HL-60 (cell line): Measurements from ENCODE around the gene JAG1.

ENCODE experiments used
- DNase-seq, 2 experiments: peaks; one replicate each; pipeline ENCODE4 v3.0.0-alpha.2; 2010 to 2020; ENCODE audit warnings: low read depth in 1 of 2, low spot score in 1 of 2
- H3K27ac ChIP-seq: fragments of 250-450 bp; sonication (Bioruptor Pico); replicated peaks from 2 replicates; pipeline ENCODE4 v1.5.1; 2020; ENCODE audit warnings: mild to moderate bottlenecking, moderate library complexity
- H3K27me3 ChIP-seq: fragments of 250-450 bp; sonication (Bioruptor Pico); 2 replicates; pipeline ENCODE4 v1.5.1; 2021; ENCODE audit warnings: mild to moderate bottlenecking, moderate library complexity; ENCODE audit not compliant: insufficient read depth, poor library complexity, severe bottlenecking
- H3K4me3 ChIP-seq: replicated peaks from 2 replicates; pipeline ENCODE4 v1.5.1; 2011; ENCODE audit warnings: mild to moderate bottlenecking, control low read depth, low read length; ENCODE audit not compliant: insufficient read depth
- CTCF ChIP-seq: IDR thresholded peaks from one replicate; pipeline ENCODE4 v1.5.1; 2011; ENCODE audit warnings: low read length, control low read depth, inconsistent platforms; ENCODE audit not compliant: insufficient read depth
- GABPA ChIP-seq: IDR thresholded peaks from 2 replicates; pipeline ENCODE4 v1.6.1; 2012; ENCODE audit warnings: low read depth
- POLR2AphosphoS5 ChIP-seq: IDR thresholded peaks from 2 replicates; pipeline ENCODE4 v1.6.1; 2012; ENCODE audit warnings: low read depth
- REST ChIP-seq: IDR thresholded peaks from 2 replicates; pipeline ENCODE4 v1.6.1; 2012; ENCODE audit warnings: low read depth; ENCODE audit not compliant: insufficient replicate concordance
- SPI1 ChIP-seq: IDR thresholded peaks from 2 replicates; pipeline ENCODE4 v1.6.1; 2012; ENCODE audit warnings: low read depth, mild to moderate bottlenecking, borderline replicate concordance

Gene JAG1

GRCh38 chr20:10629946-10630650, 43.7 kb downstream of the JAG1 start:
- Histone ChIP-seq H3K4me3 (no peak overlapping the region), H3K27ac (no peak overlapping the region), H3K27me3 (no peaks in the 10 kb centered on the region)
- no peak for DNase-seq
- TF ChIP-seq GABPA (no peak), SPI1 (no peak), REST (no peak), POLR2AphosphoS5 (no peak), CTCF (no peak)

- no peak overlapping the region for H3K4me3 ChIP-seq
- no peak for DNase-seq
- H3K27me3 ChIP-seq: no peaks in the 10 kb centered on the region
- no peak overlapping the region for H3K27ac ChIP-seq
- TF ChIP-seq REST: no peak
- no peak for TF ChIP-seq CTCF
- TF ChIP-seq SPI1: no peak
- no peak for TF ChIP-seq POLR2AphosphoS5
- TF ChIP-seq GABPA: no peak
These were observed 46.9 kb downstream of the JAG1 start for GRCh38 chr20:10626896-10627295.

GRCh38 chr20:10625641-10626040, 48.2 kb downstream of the JAG1 start:
- DNase-seq: no peak
- no peak overlapping the region for H3K4me3 ChIP-seq
- H3K27me3 ChIP-seq: no peaks in the 10 kb centered on the region
- H3K27ac ChIP-seq: no peak overlapping the region
- TF ChIP-seq GABPA: no peak
- no peak for TF ChIP-seq REST
- no peak for TF ChIP-seq CTCF
- TF ChIP-seq SPI1: no peak
- no peak for TF ChIP-seq POLR2AphosphoS5
